CD4-positive, CD25-positive, alpha-beta regulatory T cell (primary cell): ENCODE results near the gene STXBP5L. TPM values are rescaled to one million over a fixed set of nuclear protein-coding genes. Genes with fewer than 3 reads are reported as not detected.
"Not testable (repeated sequence)": the region's sequence is repeated elsewhere in the genome, so short reads cannot be mapped to it uniquely, and the experiment has no call there.

ENCODE experiments used
- ATAC-seq, 2 donors: fragments of 150-1000 bp; cut with Tn5 transposase; one replicate each; pipeline ENCODE4 v1.10.0; 2021; ENCODE audit warnings: low read depth in 2 of 2, moderate number of reproducible peaks in 2 of 2, moderate library complexity in 1 of 2
- DNase-seq, 3 donors: peaks; one replicate each; pipeline versions ENCODE4 v3.0.0 to v3.0.0-alpha.2; 2012 to 2022; ENCODE audit warnings: mixed read lengths in 1 of 3
- H3K27ac ChIP-seq: one replicate; pipeline ENCODE4 v1.7.0; 2013; ENCODE audit warnings: mild to moderate bottlenecking, low read length; ENCODE audit not compliant: insufficient read depth, poor library complexity, severe bottlenecking
- H3K27me3 ChIP-seq: one replicate; pipeline ENCODE4 v1.7.0; 2013; ENCODE audit warnings: low read length; ENCODE audit not compliant: control insufficient read depth, insufficient read depth
- H3K36me3 ChIP-seq: one replicate; pipeline ENCODE4 v1.7.0; 2013; ENCODE audit warnings: mild to moderate bottlenecking, low read length, moderate library complexity; ENCODE audit not compliant: control insufficient read depth, insufficient read depth
- H3K4me1 ChIP-seq: 2 replicates; pipeline ENCODE4 v1.7.0; 2013; ENCODE audit warnings: mild to moderate bottlenecking, low read length; ENCODE audit not compliant: insufficient read depth, control insufficient read depth, poor library complexity, severe bottlenecking
- H3K4me3 ChIP-seq: one replicate; pipeline ENCODE4 v1.7.0; 2013; ENCODE audit warnings: low read depth, mild to moderate bottlenecking, low read length, moderate library complexity
- H3K9me3 ChIP-seq, 2 experiments: 1 replicate in 1 of 2; 2 replicates in 1 of 2; pipeline ENCODE4 v1.7.0; 2013; ENCODE audit warnings: low read length in 2 of 2, mild to moderate bottlenecking in 1 of 2, moderate library complexity in 1 of 2; ENCODE audit not compliant: control insufficient read depth in 2 of 2
- H3K27ac Mint-ChIP-seq, 3 donors: one replicate each; pipeline ENCODE4 v1.8.0; 2020 to 2022; ENCODE audit warnings: mild to moderate bottlenecking in 3 of 3, mixed read lengths in 3 of 3, moderate library complexity in 2 of 3
- H3K27me3 Mint-ChIP-seq: one replicate; pipeline ENCODE4 v1.8.0; 2022; ENCODE audit warnings: mild to moderate bottlenecking, mixed read lengths
- H3K36me3 Mint-ChIP-seq: one replicate; pipeline ENCODE4 v1.8.0; 2020; ENCODE audit warnings: mixed read lengths
- H3K4me1 Mint-ChIP-seq, 4 donors: one replicate each; pipeline ENCODE4 v1.8.0; 2020 to 2022; ENCODE audit warnings: mixed read lengths in 4 of 4, mild to moderate bottlenecking in 1 of 4
- H3K4me3 Mint-ChIP-seq, 4 donors: one replicate each; pipeline ENCODE4 v1.8.0; 2020 to 2022; ENCODE audit warnings: mild to moderate bottlenecking in 4 of 4, mixed read lengths in 4 of 4, moderate library complexity in 3 of 4
- H3K9me3 Mint-ChIP-seq, 7 donors: one replicate each; pipeline ENCODE4 v1.8.0; 2020 to 2022; ENCODE audit warnings: mixed read lengths in 7 of 7, mild to moderate bottlenecking in 3 of 7, moderate library complexity in 2 of 7
- polyA plus RNA-seq, 4 donors: library from polyadenylated mRNA; unstranded; fragments of 300-500 nt; fragmentation: Illumina TruSeq; gene quantifications; one replicate each; pipeline ENCODE4 v1.2.3, GENCODE V29; 2021
- total RNA-seq: library from RNA; stranded (reverse); gene quantifications from one replicate; pipeline ENCODE4 v1.2.3, GENCODE V29; 2022

The STXBP5L gene
- total and polyA plus RNA-seq, 5 donors from 2014 or later: not detected

DNA sequence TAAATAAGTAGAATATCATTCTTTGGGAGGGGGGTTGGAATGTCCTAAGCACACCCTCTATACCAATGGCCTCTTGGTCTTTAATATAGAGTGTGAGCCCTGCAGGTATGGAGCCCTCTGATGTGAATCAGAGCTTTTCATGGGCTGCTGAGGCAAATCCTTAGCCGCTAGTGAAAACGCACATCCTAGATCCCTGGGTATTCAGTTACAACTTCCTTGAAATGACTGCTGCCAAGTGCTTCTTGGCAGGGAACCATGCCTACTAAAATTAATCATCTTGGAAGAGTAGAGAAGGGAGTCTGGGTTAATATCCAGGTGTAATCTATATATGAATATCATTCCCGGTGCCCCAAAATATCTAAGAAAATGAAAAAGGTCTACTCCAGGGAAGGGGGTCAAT lies 528.6 kb downstream of the STXBP5L start:
- H3K4me3 ChIP-seq: no peak overlapping the region
- no peak overlapping the region for H3K27ac ChIP-seq
- no peak for DNase-seq
- H3K27me3 ChIP-seq: no peaks in the 10 kb centered on the region
- no peaks in the 10 kb centered on the region for H3K9me3 ChIP-seq
- Mint-ChIP-seq H3K9me3 (peaks cover 0 to 1% (median 0%) of the 10 kb centered on the region in 7 donors), H3K36me3 (no peaks in the 10 kb centered on the region), H3K27me3 (no peaks in the 10 kb centered on the region), H3K4me3 (no peak overlapping the region), H3K27ac (no peak overlapping the region), H3K4me1 (peaks cover 9 to 12% (median 11%) of the 10 kb centered on the region in 4 donors)
- H3K36me3 ChIP-seq: no peaks in the 10 kb centered on the region
- H3K4me1 ChIP-seq: peaks cover 4% of the 10 kb centered on the region
- no peak for ATAC-seq

DNA sequence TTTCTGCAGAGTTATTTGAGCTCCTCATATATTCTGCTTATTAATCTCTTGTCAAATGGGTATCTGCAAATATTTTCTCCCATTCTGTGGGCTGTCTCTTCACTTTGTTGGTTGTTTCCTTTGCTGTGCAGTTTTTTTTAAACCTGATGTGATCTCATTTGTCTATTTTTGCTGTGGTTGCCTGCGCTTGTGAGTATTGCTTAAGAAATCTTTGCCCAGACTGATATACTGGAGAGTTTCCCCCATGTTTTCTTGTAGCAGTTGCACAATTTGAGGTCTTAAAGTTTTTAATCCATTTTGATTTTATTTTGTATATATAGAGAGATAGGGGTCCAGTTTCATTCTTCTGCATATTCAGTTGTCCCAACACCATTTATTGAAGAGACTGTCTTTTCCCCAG lies 535.5 kb downstream of the STXBP5L start:
- H3K27ac Mint-ChIP-seq: no peak overlapping the region
- no peaks in the 10 kb centered on the region for H3K36me3 ChIP-seq
- H3K4me3 Mint-ChIP-seq: no peak overlapping the region
- no peaks in the 10 kb centered on the region for H3K9me3 ChIP-seq
- no peak for ATAC-seq
- H3K4me1 ChIP-seq: no peaks in the 10 kb centered on the region
- no peak overlapping the region for H3K27ac ChIP-seq
- no peaks in the 10 kb centered on the region for H3K36me3 Mint-ChIP-seq
- H3K9me3 Mint-ChIP-seq: peaks cover 0 to 4% (median 0%) of the 10 kb centered on the region in 7 donors
- H3K27me3 Mint-ChIP-seq: no peaks in the 10 kb centered on the region
- H3K4me1 Mint-ChIP-seq: peaks cover 0 to 9% (median 0%) of the 10 kb centered on the region in 4 donors
- no peak for DNase-seq
- no peak overlapping the region for H3K4me3 ChIP-seq
- no peaks in the 10 kb centered on the region for H3K27me3 ChIP-seq

- not testable (repeated sequence) for H3K4me3 ChIP-seq, H3K27ac ChIP-seq, H3K27ac Mint-ChIP-seq, H3K36me3 ChIP-seq, H3K4me1 Mint-ChIP-seq, H3K4me1 ChIP-seq, H3K4me3 Mint-ChIP-seq, H3K9me3 ChIP-seq, H3K27me3 ChIP-seq, H3K9me3 Mint-ChIP-seq, ATAC-seq, H3K27me3 Mint-ChIP-seq
- DNase-seq: peak in 1 of 3 donors; percentile 27
- peaks cover 11% of the 10 kb centered on the region for H3K36me3 Mint-ChIP-seq
Observed at GRCh38 chr3:121451752-121452151, 543.7 kb downstream of the STXBP5L start.

GRCh38 chr3:121462565-121462964 lies 554.6 kb downstream of the STXBP5L start:
- Mint-ChIP-seq H3K9me3 (peaks cover 0 to 3% (median 0%) of the 10 kb centered on the region in 7 donors), H3K4me3 (no peak overlapping the region), H3K4me1 (no peaks in the 10 kb centered on the region), H3K27me3 (no peaks in the 10 kb centered on the region), H3K36me3 (peaks cover 10% of the 10 kb centered on the region), H3K27ac (no peak overlapping the region)
- H3K4me3 ChIP-seq: no peak overlapping the region
- no peak overlapping the region for H3K27ac ChIP-seq
- H3K36me3 ChIP-seq: no peaks in the 10 kb centered on the region
- H3K9me3 ChIP-seq: no peaks in the 10 kb centered on the region
- no peaks in the 10 kb centered on the region for H3K4me1 ChIP-seq
- no peak for ATAC-seq
- no peaks in the 10 kb centered on the region for H3K27me3 ChIP-seq
- no peak for DNase-seq

- no peak overlapping the region for H3K27ac Mint-ChIP-seq
- no peak overlapping the region for H3K4me3 ChIP-seq
- H3K36me3 ChIP-seq: no peaks in the 10 kb centered on the region
- H3K27me3 Mint-ChIP-seq: no peaks in the 10 kb centered on the region
- peaks cover 0 to 3% (median 0%) of the 10 kb centered on the region in 7 donors for H3K9me3 Mint-ChIP-seq
- H3K4me1 ChIP-seq: no peaks in the 10 kb centered on the region
- H3K4me1 Mint-ChIP-seq: no peaks in the 10 kb centered on the region
- peaks cover 10% of the 10 kb centered on the region for H3K36me3 Mint-ChIP-seq
- ATAC-seq: no peak
- no peak overlapping the region for H3K4me3 Mint-ChIP-seq
- no peaks in the 10 kb centered on the region for H3K27me3 ChIP-seq
- no peak overlapping the region for H3K27ac ChIP-seq
- DNase-seq: no peak
- no peaks in the 10 kb centered on the region for H3K9me3 ChIP-seq
Observed at GRCh38 chr3:121463745-121464144, 555.7 kb downstream of the STXBP5L start.

- Mint-ChIP-seq H3K27me3 (no peaks in the 10 kb centered on the region), H3K36me3 (peaks cover 10% of the 10 kb centered on the region), H3K4me1 (no peaks in the 10 kb centered on the region), H3K27ac (no peak overlapping the region), H3K9me3 (peaks cover 0 to 3% (median 0%) of the 10 kb centered on the region in 7 donors), H3K4me3 (no peak overlapping the region)
- Histone ChIP-seq H3K4me3 (no peak overlapping the region), H3K27ac (no peak overlapping the region), H3K36me3 (no peaks in the 10 kb centered on the region), H3K9me3 (no peaks in the 10 kb centered on the region), H3K27me3 (no peaks in the 10 kb centered on the region), H3K4me1 (no peaks in the 10 kb centered on the region)
- ATAC-seq (no peak), DNase-seq (no peak)
Observed at GRCh38 chr3:121467085-121467484, 559.1 kb downstream of the STXBP5L start.

DNA sequence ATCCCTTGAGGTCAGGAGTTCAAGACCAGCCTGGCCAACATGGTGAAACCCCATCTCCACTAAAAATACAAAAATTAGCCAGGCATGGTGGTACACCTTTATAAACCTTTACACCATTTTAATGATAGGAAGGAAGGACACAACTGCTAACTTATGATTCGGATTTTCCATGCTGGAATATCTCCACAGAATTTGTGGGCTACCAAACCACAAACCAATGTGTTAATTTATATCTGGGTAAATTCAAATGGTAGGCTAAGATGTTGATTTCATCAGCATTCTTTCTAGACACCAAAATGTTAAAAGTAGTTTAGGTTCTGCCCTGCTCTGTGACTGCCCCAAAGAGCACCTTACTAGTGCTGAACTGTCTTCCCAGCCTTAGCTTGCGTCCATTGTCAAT lies 565.0 kb downstream of the STXBP5L start:
- no peak for ATAC-seq
- no peaks in the 10 kb centered on the region for H3K27me3 ChIP-seq
- H3K36me3 ChIP-seq: no peaks in the 10 kb centered on the region
- H3K27ac ChIP-seq: no peak overlapping the region
- Mint-ChIP-seq H3K9me3 (peaks cover 0 to 2% (median 0%) of the 10 kb centered on the region in 7 donors), H3K36me3 (no peaks in the 10 kb centered on the region), H3K4me3 (no peak overlapping the region), H3K27me3 (no peaks in the 10 kb centered on the region), H3K27ac (no peak overlapping the region), H3K4me1 (no peaks in the 10 kb centered on the region)
- H3K4me1 ChIP-seq: no peaks in the 10 kb centered on the region
- no peak overlapping the region for H3K4me3 ChIP-seq
- no peaks in the 10 kb centered on the region for H3K9me3 ChIP-seq
- no peak for DNase-seq
